Measurements from ENCODE around the gene TAAR8.

GRCh38 chr6:132587424-132587823 is 35.0 kb downstream of the TAAR8 start:
- TF ChIP-seq CTCF (IDR thresholded peaks at IDR 0.05) (no peak), EP300 (IDR thresholded peaks at IDR 0.05) (no peak)
